Measurements from ENCODE around the gene HMGCLL1.

Gene HMGCLL1

DNA sequence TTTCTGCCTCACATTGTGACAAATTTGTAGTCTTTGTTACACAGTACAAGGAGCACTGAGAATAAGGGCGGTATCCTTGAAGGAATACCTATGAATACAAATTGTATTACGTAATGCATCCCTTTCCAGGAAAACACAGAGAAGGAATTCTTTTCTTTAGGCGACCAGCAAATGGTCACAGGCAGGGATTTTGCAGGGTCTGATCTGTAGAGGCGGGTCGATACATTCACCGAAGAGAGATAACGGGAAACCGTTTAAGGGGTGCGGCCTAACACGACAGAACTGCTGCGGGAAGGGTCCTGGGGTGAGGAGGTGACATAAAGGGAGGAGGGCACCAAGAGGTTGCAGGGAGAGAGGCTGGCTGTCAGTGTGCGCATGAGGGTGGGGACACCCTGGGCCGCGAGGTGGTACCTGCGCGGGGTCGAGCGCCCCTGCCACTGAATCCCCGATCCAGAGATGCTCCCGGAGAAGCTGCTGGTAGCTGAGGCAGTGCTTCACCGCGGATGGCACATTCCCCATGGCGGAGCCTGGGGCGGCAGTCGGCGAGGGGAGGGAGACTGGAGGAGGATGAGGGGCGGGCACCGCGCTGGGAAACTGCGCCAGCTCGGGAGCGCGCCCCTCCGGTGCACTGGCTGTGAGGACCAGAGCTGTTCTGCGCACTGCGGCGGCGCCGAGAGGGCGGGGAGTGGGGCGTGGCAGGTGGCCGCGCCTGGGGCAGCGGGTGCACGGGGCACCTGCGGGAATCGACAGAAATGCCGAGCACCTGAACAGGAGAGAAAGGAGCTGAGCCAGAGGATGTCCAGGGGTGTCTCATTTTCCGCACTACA is at the start of gene HMGCLL1:
TSS of gene HMGCLL1 (minus strand) at position 656 of the 827 bp plus-strand sequence. CDS start at position 519, 137 bp downstream.
- DNase-seq (ENCODE audit: low read depth in 3 of 3) = no peak

DNA sequence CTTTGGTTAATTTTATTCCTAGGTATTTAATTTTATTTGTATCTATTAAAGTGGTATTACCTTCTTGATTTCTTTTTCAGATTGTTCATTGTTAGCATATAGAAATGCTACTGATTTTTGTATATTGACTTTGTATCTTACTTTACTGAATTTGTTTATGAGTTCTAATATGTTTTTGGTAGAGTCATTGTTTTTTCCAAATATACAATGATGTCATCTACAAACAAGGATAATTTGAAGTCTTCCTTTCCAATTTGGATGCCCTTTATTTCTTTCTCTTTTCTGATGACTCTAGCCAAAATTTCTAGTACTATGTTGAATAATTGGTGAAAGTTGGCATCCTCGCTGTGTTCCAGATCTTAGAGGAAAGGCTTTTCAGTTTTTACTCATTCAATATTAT is 43.0 kb upstream of the HMGCLL1 start:
- no peak for DNase-seq (ENCODE audit: low read depth in 3 of 3)

DNA sequence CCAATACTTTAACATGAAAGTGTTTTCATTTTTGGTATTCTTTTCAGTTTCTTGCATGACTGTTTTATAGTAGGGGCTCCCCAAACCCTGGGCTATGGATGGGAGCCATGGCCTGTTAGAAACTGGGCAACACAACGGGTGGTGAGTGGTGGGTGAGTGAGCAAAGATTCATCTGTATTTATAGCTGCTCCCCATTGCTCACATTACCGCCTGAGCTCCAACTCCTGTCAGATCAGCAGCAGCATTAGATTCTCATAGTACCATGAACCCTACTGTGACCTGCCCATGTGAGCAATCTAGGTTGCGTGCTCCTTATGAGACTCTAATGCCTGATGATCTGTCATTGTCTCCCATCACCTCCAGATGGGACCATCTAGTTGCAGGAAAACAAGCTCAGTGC is 42.3 kb upstream of the HMGCLL1 start:
- no peak for DNase-seq (ENCODE audit: low read depth in 3 of 3)

DNA sequence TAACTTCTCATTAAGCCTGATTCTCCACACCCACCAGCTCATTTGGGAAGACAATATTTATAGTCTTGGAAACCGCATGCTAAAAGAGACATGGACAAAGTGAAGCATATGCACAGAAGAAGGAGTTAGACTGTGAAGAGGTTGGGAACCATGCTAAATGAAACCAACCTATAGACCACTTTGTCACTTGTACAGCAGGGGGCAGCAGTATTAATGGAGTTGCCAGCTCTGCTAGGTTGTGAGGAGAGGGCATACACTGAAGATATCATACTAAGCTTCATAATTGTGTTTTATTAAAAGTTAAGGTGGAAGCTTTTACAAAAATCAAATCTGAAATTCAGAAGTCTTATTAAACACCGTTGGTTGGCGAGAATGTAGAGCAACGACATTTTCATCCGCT is 38.3 kb upstream of the HMGCLL1 start:
- DNase-seq (ENCODE audit: low read depth in 3 of 3) = no peak

DNA sequence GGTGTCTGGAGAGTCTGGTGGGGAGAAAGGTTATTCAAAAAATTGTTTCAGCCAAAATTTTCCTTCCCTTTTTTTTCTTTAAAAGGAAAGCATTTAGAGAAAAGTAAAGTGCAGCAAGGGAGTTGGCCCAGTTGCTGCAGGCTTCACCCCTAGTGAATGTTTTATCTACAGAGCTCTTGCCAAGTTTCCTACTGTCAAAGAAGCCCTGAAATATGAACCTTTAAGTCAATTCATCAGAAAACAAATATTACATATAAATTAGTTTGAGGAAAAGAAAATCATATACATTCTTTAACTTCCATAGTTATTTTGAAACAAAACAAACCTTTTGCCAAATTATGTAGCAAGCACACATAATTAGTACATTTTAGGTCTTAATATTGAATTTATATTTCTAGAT is 25.0 kb upstream of the HMGCLL1 start:
- DNase-seq (ENCODE audit: low read depth in 3 of 3) = no peak

DNA sequence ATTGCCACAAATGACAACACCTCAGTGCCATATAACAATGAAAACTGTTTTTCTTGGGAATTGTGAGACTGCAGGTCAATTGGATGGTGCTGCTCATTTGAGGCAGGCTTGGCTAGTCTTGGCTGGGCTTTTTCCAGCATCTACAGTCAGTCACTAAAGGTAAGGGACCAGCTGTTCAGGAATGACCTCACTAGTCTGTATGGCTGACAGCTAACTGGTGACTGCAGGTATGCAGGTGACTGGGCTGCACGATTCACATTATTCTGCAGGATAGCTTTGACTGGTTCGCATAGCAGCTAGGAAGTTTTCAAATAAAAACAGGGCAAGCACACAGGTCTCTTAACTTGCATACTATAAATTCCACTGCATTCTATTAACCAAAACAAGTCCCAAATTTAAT is 22.1 kb upstream of the HMGCLL1 start:
- no peak for DNase-seq (ENCODE audit: low read depth in 3 of 3)

DNA sequence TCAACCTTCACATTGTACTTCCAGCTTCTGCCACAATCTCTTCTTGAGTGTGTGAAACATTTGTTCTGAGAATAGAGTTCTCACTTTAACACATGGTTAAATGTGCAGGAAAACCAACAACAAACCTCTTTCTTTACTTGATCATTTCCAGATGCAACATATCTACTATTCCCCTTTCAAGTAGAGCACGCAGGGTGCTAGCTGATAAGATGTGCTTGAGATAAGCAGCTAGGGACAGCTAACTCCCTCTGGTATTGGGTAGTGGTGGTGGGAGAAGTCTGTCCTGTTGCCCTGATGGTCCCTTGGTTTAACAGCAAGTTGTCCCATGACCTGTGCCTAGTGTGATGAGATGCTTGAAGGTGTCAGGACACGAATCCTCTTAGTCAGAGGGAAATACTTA is 15.4 kb upstream of the HMGCLL1 start:
- no peak for DNase-seq (ENCODE audit: low read depth in 3 of 3)

DNA sequence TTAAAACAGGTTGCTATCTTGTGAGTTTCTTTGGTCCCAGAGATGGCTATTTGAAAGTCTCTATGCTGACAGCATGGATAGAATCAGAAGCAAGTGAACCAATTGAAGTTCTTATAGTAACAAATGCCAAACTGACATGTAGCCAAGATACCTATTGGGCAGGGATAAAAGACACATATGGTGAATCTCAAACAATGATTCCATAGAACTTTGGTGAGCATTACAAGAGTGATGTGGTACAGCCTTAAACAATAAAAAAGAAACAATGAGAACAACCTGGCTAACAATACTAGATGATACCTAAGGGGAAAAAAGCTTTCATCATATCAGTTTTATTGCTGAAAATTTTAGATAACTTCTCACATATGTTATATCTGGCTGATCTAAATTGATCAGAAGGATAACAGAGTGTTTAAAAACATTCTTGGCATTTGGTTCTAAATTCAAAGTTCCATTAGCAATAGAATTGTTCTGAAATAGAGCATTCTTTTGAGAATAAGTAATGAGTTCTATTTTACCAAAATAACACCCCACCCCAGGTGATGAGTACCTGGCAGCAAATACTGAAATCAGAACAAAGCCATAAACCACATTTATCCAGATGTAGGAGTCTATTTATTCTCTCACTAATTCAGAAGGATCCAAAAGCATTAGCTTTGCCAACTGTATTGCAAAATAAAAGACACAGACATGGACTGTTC is 5.8 kb upstream of the HMGCLL1 start:
- DNase-seq (ENCODE audit: low read depth in 3 of 3) = no peak

DNA sequence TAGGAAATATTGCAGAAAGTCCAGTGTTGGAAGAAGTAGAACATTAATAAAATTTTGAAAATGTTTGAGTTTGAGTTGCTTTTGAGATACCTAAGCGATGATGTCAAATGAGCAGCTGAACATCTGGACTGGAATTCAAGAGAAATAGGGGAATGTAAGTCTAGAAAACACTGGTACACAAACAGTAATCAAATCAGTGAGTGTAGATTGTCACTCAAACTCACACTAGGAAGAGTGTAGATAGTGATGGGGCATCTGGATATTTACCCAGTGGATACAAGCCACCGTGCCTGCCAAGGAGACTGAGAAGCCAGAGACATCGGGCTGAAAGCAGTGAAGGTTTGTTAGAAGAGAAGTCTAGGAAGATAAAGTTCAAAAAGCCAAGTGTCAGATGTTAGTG is 2.2 kb downstream of the HMGCLL1 start:
- DNase-seq (ENCODE audit: low read depth in 3 of 3) = no peak

DNA sequence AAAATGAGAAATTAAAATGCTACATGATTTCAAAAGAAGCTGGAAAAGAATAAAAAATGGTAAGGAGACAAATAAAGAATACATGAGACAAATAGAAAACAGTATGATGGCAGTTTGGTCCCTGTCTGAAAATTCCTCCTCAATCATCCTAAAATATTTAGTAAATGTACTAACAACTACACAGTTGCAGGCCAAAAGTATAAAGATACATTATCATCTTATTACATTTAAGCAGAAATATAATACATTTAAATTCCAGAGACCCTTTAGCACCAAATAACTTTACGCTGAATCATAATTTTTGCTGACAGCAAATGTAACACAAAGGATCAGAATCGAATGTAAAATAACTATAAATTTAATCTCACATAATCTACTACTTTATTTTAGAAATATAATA is 4.4 kb downstream of the HMGCLL1 start:
- DNase-seq (ENCODE audit: low read depth in 3 of 3) = no peak

DNA sequence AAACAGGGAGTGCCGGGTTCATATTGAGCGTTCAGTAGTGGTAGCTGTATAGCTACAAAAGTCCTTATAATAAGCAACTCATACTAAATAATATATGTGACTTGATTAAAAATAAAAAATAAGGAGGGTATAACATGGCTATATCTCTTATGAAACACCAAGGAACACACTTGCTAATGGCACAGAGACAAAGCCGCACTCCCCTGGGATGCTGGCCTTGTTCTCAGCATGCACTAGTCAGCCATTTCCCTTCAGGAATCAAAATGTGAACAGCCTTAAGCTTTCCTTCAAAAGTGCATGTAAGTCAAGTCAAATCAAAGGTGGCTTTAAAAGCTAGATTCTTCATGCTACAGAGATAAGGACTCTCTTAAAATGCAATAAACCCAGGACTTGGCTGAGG is 9.4 kb downstream of the HMGCLL1 start:
- no peak for DNase-seq (ENCODE audit: low read depth in 3 of 3)

DNA sequence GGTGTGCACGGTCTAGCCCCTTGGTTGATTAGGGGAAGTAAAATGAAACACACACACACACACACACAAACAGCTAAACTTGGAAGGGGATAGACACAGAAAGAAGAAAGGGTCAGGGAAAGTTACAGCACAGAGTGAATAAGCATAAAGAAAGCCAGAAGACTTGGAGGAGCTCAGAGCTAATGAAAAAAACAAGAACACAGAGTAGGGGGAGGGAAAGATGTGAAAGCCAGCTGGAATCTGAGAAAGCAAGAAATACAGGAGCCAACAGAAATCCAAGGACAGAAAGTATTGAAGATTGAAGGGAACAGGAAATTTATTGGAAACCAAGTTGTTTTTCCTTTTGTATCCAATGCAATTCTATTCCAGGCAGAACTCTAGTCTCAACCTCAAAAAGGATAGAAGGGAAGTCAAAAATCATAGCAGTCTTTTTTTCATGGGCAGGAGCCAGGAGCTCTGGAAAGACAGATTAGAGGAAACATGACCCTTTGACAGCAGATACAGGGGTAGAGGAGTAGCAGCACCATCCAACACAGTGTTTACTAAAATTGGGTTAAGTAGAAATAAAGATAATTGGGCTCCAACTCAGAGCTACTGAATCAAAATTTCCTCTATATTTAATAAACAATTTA is 10.1 kb downstream of the HMGCLL1 start:
- no peak for DNase-seq (ENCODE audit: low read depth in 3 of 3)

DNA sequence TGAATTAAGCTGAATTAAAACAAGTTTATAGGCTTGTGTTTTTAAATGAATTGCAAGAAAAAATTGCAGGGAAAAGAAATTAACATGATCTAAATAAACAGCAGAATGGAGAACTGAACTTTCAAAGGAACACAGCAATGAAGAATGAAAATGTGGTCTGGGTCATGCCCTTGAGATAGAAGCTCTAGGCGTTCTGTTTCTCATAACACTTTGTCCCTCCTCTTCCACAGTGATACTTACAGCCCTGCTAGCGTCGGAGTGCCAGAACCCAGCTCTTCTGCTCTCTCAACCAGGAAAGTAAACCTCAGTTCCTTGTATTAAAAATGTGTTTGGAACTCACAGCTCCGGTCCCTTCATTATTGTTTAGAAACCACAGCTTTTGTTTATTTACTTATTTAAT is 11.4 kb downstream of the HMGCLL1 start:
- DNase-seq (ENCODE audit: low read depth in 3 of 3) = no peak

DNA sequence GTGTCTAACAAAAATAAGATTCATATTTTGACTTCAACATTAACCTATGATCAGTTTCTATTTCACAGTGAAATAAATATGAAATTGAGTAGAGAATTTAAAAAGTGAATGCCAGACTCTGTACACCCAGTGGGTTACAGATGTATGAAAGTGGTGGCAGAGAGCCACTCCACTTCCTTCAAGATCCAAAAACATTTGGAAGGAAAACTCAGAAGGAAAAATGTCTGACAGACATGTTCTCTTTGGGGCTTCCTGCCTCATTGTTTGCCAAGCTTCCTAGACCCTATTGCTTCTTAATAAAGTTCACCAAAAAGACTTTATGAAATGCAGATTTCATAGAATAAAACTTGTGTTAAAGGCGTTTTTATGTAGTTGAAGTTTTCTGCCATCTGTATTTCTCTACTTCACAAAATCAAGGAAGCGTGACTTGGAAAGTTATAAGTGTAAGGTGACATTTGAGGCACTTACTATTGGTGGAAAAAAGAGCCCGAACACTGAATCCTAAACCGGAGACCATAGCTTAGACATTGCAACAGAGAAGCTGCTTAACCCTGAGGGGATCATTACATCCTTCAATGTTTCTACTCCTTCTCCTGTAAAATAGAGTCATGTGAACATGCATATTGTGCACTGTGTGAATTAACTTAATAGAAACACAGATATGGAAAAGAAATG is 12.8 kb downstream of the HMGCLL1 start:
- DNase-seq (ENCODE audit: low read depth in 3 of 3) = no peak

DNA sequence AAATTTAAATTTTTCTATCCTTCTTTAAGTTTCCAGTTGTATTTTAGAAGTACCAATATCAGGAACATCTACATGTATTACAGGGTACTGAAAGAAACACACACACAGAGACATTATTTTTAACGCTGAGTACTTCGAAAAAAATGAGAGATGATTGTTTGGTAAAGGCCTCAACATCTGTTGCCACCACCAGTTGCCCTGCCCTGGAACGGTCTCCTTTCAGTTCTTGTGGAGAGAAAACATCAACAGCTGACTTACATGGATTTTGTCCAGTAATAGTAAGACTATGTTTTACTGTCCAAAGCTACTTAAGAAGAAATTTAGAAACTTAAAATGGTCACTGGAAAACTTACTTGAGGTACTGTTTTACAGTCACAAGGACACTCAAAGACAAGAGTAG is 16.7 kb downstream of the HMGCLL1 start:
- no peak for DNase-seq (ENCODE audit: low read depth in 3 of 3)

DNA sequence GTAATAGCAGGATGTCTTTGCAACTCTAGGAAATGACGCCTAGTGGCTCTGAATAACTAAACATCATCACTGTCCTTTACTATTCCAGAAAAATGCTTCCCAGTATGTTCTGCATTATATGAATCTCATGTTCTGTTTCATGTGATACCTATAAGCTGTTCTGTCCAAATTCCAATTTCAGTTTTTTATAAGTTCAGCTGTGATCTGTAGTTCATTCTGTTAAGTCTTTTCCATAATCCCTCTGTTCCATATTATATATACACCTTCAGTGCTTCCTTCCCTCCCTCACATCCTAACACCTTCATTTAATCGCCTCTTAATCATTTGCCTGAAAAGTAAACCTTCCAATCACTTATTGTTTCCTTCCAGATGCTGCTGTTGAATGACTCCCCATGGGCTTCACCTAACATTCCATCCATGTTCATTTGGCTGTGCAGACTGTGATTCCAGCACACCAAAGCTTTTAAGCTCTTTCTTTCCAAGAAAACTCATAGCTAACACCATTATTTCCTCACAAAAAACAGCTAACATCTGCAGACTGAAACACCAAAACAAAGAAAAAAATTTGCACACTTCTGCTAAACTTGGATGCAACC is 18.6 kb downstream of the HMGCLL1 start:
- DNase-seq (ENCODE audit: low read depth in 3 of 3) = no peak

DNA sequence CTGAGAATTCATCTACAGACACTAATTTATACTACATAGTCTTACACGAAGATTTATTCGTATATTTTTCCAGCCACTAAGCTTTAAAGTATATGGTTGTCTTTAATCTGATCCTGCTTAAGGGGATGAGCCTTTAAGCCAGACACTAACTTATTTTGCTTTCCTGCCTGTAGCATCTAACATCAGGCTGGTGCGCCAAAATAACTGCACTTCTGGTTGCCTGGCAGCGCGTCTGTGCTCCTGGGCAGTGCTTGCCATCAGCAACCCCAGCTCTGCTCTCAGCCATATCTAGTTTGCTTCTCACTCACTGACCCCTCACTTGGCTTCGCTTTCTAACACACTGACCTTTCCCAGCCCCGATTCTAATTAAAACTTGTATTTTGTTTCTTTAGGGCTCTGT is 21.8 kb downstream of the HMGCLL1 start:
- DNase-seq (ENCODE audit: low read depth in 3 of 3) = no peak

DNA sequence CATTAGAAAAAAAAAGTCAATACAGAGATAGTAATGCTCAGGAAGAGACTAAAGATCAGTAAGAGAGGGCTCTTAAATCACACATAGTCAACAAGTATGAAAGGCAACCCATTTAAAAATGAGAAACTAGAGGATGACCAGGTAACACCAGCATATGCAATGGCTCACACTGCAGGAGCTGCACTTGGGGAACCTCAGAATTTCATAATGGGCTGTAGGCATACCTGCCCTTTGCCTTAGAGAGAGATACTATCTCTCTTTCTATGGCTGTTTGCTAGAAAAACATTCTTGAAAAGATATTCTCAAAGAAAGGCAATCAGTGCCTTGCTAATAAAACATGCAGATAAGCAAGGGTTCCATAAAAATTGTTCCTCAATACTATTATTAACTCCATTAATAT is 33.2 kb downstream of the HMGCLL1 start:
- DNase-seq (ENCODE audit: low read depth in 3 of 3) = no peak

DNA sequence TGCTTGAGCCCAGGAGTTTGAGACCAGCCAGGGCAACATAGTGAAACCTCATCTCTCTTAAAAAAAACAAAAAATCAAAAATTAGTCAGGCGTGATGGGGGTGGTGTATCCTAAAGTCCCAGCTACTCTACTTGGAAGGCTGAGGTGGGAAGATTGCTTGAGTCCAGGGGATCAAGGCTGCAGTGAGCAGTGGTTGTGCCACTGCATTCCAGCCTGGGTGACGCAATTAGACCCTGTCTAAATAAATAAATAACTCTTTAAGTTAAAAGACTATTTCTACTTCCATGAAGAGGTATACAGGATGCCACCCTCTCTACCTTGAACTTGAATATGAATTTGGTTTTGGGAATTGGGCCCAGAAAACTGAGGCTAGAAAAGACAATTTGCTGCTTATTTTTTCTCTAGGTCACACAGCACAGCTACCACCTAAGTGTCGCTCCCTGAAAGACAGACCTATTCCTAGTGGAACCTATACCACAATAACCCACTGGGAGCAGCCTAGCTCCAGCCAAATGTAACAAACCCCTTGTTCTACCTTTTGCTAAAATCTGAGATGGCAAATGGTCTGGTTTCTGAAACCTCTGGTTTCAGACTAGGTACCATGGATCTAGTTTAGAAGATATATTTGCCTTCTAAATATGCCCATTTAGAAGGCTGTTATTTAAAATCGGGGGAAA is 35.2 kb downstream of the HMGCLL1 start:
- DNase-seq (ENCODE audit: low read depth in 3 of 3) = no peak

DNA sequence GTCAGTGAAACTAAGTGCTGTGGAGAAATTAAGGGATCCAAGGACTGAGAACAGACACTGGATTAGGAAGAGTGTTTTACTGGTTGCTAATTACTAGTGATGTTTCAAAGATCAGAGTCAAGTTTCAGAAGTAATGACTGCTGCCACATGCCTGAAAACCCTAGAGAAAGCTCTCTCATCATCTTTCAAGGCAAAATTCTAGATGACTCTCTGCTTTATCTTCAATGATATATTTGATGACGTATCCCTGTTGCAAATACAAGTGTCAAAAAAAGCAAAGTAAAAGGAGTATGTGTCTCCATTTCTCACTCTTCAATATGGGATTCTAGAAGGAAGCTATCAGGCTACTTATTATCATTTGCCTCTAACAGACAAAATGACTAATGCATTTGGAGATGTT is 38.0 kb downstream of the HMGCLL1 start:
- DNase-seq (ENCODE audit: low read depth in 3 of 3) = no peak

DNA sequence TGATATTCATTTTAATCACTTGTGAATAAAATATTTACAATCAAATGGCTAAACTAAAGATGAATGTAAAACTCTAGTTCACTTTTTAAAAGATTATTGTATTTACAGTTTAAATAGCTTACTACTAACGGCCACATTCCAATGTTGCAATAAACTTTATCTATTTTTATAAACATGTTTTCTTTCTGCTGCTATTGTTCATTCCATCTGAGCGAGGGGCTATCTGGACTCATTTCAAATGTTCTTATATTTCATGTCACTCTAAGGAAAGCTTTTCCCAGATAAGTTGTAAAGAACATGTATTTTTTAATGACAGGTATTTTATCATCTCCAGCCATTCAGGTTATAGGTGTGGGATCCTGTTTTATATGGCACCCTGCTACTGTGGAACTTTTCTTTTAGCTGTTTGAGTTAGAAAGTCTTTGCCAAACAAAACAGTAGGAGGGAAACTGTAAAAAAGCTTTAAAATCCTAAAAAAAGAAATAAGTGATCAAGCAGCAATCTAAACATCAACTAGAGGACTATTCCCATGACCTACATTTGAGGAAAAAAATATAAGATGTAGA is 42.5 kb downstream of the HMGCLL1 start:
- DNase-seq (ENCODE audit: low read depth in 3 of 3) = no peak

All from stimulated activated CD4-positive, alpha-beta T cell treated with anti-CD3 and anti-CD28 coated beads, TNF-alpha, amount 100 ng/mL, for 4 hours (primary cell).